IPS-11a (cell line): ENCODE measurements around the gene DBNL.
A peak's percentile ranks its signal among the peaks of the same experiment; 100 is the strongest.
"Not testable (repeated sequence)": the region's sequence is repeated elsewhere in the genome, so short reads cannot be mapped to it uniquely, and the experiment has no call there.

Experiments
- H3K4me3 ChIP-seq: one replicate; pipeline ENCODE4 v1.5.1; 2013; ENCODE audit warnings: low read depth, low read length, control low read depth

The DBNL gene

GRCh38 chr7:44044315-44045225 lies at the start of gene DBNL:
Gene DBNL, plus strand, starts transcription at chr7:44044702. Its CDS starts 36 bp downstream, at chr7:44044738.
- peak within 1 kb of the TSS; percentile 89 for H3K4me3 ChIP-seq

GRCh38 chr7:43997532-43997931 lies 47.0 kb upstream of the DBNL start, which contains the start of gene SPDYE1:
Gene SPDYE1, plus strand, starts transcription at chr7:43997897. Its CDS starts 2,053 bp downstream, at chr7:43999950.
- H3K4me3 ChIP-seq, result not testable (repeated sequence)

GRCh38 chr7:44012081-44012480 lies 32.4 kb upstream of the DBNL start:
- H3K4me3 ChIP-seq, result not testable (repeated sequence)

- H3K4me3 ChIP-seq, result not testable (repeated sequence)
Observed at GRCh38 chr7:44015090-44015489, 29.4 kb upstream of the DBNL start.

- peak overlapping the region; percentile 80 for H3K4me3 ChIP-seq
Observed at GRCh38 chr7:44018857-44019807, 25.4 kb upstream of the DBNL start.

GRCh38 chr7:44019825-44020224 lies 24.7 kb upstream of the DBNL start:
- not testable (repeated sequence) for H3K4me3 ChIP-seq

GRCh38 chr7:44022069-44022468 lies 22.4 kb upstream of the DBNL start:
- not testable (repeated sequence) for H3K4me3 ChIP-seq

GRCh38 chr7:44022796-44023467 lies 21.6 kb upstream of the DBNL start:
- H3K4me3 ChIP-seq, result not testable (repeated sequence)

GRCh38 chr7:44029433-44029832 lies 15.1 kb upstream of the DBNL start:
- H3K4me3 ChIP-seq, result not testable (repeated sequence)

GRCh38 chr7:44030029-44030428 lies 14.5 kb upstream of the DBNL start:
- H3K4me3 ChIP-seq, result not testable (repeated sequence)

GRCh38 chr7:44031319-44031718 lies 13.2 kb upstream of the DBNL start:
- H3K4me3 ChIP-seq, result not testable (repeated sequence)

- H3K4me3 ChIP-seq, result not testable (repeated sequence)
Observed at GRCh38 chr7:44032031-44032430, 12.5 kb upstream of the DBNL start.

GRCh38 chr7:44033971-44034844 lies 10.3 kb upstream of the DBNL start:
- not testable (repeated sequence) for H3K4me3 ChIP-seq

GRCh38 chr7:44036364-44036763 lies 8.1 kb upstream of the DBNL start:
- H3K4me3 ChIP-seq, result not testable (repeated sequence)

GRCh38 chr7:44037951-44038350 lies 6.6 kb upstream of the DBNL start:
- not testable (repeated sequence) for H3K4me3 ChIP-seq

GRCh38 chr7:44038553-44038952 lies 5.9 kb upstream of the DBNL start:
- not testable (repeated sequence) for H3K4me3 ChIP-seq

- not testable (repeated sequence) for H3K4me3 ChIP-seq
Observed at GRCh38 chr7:44038961-44039558, 5.4 kb upstream of the DBNL start.

- not testable (repeated sequence) for H3K4me3 ChIP-seq
Observed at GRCh38 chr7:44039800-44040492, 4.6 kb upstream of the DBNL start.

- H3K4me3 ChIP-seq, result not testable (repeated sequence)
Observed at GRCh38 chr7:44040493-44040891, 4.0 kb upstream of the DBNL start.
